IMR-90 (cell line): ENCODE results near the gene CSAD. TPM values are rescaled to one million over a fixed set of nuclear protein-coding genes. Genes with fewer than 3 reads are reported as not detected.

Experiments
- ATAC-seq: fragments of 200-7000 bp; cut with Tn5 transposase; 2 replicates; pipeline ENCODE4 v1.9.1; 2020; ENCODE audit warnings: low read depth, mild to moderate bottlenecking, moderate library complexity
- BruUV-seq: library from RNA; stranded (reverse); fragments of 400-500 nt; replicated peaks from 2 replicates; lab custom pipeline; 2021; lab: Mats Ljungman, UMichigan
- CTCF ChIA-PET: fragments of 300-600 bp; formaldehyde crosslinking; extraction: SDS; loops from one replicate; lab custom pipeline; 2021; ENCODE audit warnings: antibody characterized with exemption; lab: Yijun Ruan, JAX
- POLR2A ChIA-PET: fragments of 300-600 bp; sonication (Branson Sonifier 250); formaldehyde crosslinking; loops from one replicate; lab custom pipeline; 2022; ENCODE audit warnings: antibody characterized with exemption; ENCODE audit not compliant: unreplicated experiment; lab: Charles Lee
- DNase-seq: peaks from one replicate; pipeline ENCODE4 v3.0.0; 2013
- H2AFZ ChIP-seq: replicated peaks from 2 replicates; pipeline ENCODE3; 2013; ENCODE audit warnings: low read length, mild to moderate bottlenecking; ENCODE audit not compliant: poor library complexity
- H2AK5ac ChIP-seq: 2 replicates; pipeline ENCODE4 v1.6.1; 2013; ENCODE audit warnings: low read depth, low read length, inconsistent platforms
- H2AK9ac ChIP-seq: replicated peaks from 2 replicates; pipeline ENCODE3; 2013; ENCODE audit warnings: mild to moderate bottlenecking, low read depth, low read length, moderate library complexity; ENCODE audit not compliant: poor library complexity
- H2BK120ac ChIP-seq: 2 replicates; pipeline ENCODE4 v1.6.1; 2013; ENCODE audit warnings: low read depth, low read length, inconsistent platforms
- H2BK15ac ChIP-seq: 3 replicates; pipeline ENCODE4 v1.6.1; 2013; ENCODE audit warnings: low read depth, low read length, inconsistent platforms
- H2BK20ac ChIP-seq: 2 replicates; pipeline ENCODE4 v1.6.1; 2013; ENCODE audit warnings: low read depth, mild to moderate bottlenecking, inconsistent platforms, low read length, moderate library complexity
- H2BK5ac ChIP-seq: 2 replicates; pipeline ENCODE4 v1.6.1; 2013; ENCODE audit warnings: mild to moderate bottlenecking, low read depth, low read length, inconsistent platforms; ENCODE audit not compliant: poor library complexity, severe bottlenecking
- H3K14ac ChIP-seq: replicated peaks from 2 replicates; pipeline ENCODE4 v1.6.1; 2013; ENCODE audit warnings: low read depth, low read length, inconsistent platforms
- H3K18ac ChIP-seq: 2 replicates; pipeline ENCODE4 v1.6.1; 2013; ENCODE audit warnings: low read depth, low read length, control low read depth
- H3K23ac ChIP-seq: 2 replicates; pipeline ENCODE4 v1.6.1; 2013; ENCODE audit warnings: low read depth, low read length, inconsistent platforms
- H3K27ac ChIP-seq: 2 replicates; pipeline ENCODE4 v1.5.1; 2013; ENCODE audit warnings: mild to moderate bottlenecking, control low read depth, low read length; ENCODE audit not compliant: insufficient read depth
- H3K27me3 ChIP-seq: 2 replicates; pipeline ENCODE4 v1.6.1; 2013; ENCODE audit warnings: low read length; ENCODE audit not compliant: control insufficient read depth, insufficient read depth
- H3K36me3 ChIP-seq: 2 replicates; pipeline ENCODE4 v1.6.1; 2013; ENCODE audit warnings: low read length, mixed read lengths; ENCODE audit not compliant: control insufficient read depth, insufficient read depth
- H3K4ac ChIP-seq: 2 replicates; pipeline ENCODE4 v1.6.1; 2013; ENCODE audit warnings: low read depth, low read length, inconsistent platforms
- H3K4me1 ChIP-seq: 2 replicates; pipeline ENCODE4 v1.6.1; 2013; ENCODE audit warnings: low read length, mixed read lengths; ENCODE audit not compliant: control insufficient read depth, insufficient read depth
- H3K4me2 ChIP-seq: 2 replicates; pipeline ENCODE4 v1.6.1; 2013; ENCODE audit warnings: low read depth, mild to moderate bottlenecking, control low read depth, low read length, moderate library complexity
- H3K4me3 ChIP-seq: 2 replicates; pipeline ENCODE4 v1.5.1; 2013; ENCODE audit warnings: low read depth, mild to moderate bottlenecking, control low read depth, low read length, moderate library complexity; ENCODE audit not compliant: insufficient read depth
- H3K56ac ChIP-seq: 2 replicates; pipeline ENCODE4 v1.6.1; 2013; ENCODE audit warnings: low read length, inconsistent platforms; ENCODE audit not compliant: insufficient read depth; ENCODE audit errors: extremely low read depth
- H3K79me1 ChIP-seq, 2 experiments: 2 replicates each; pipeline ENCODE4 v1.6.1; 2013; ENCODE audit warnings: low read length in 2 of 2, inconsistent platforms in 1 of 2, low read depth in 1 of 2
- H3K9ac ChIP-seq: 2 replicates; pipeline ENCODE4 v1.6.1; 2013; ENCODE audit warnings: low read depth, low read length, control low read depth
- H3K9me1 ChIP-seq: 2 replicates; pipeline ENCODE4 v1.6.1; 2013; ENCODE audit warnings: low read length, inconsistent platforms; ENCODE audit not compliant: insufficient read depth
- H3K9me3 ChIP-seq: 2 replicates; pipeline ENCODE4 v1.6.1; 2013; ENCODE audit warnings: low read length; ENCODE audit not compliant: control insufficient read depth, insufficient read depth
- H4K20me1 ChIP-seq: 2 replicates; pipeline ENCODE4 v1.6.1; 2013; ENCODE audit warnings: low read length, inconsistent platforms; ENCODE audit not compliant: insufficient read depth
- H4K5ac ChIP-seq: 2 replicates; pipeline ENCODE4 v1.6.1; 2013; ENCODE audit warnings: mild to moderate bottlenecking, low read depth, low read length, control low read depth
- H4K8ac ChIP-seq, 2 experiments: 2 replicates each; pipeline ENCODE4 v1.6.1; 2013; ENCODE audit warnings: low read depth in 2 of 2, low read length in 2 of 2, control low read depth in 1 of 2, inconsistent platforms in 1 of 2
- H4K91ac ChIP-seq: 2 replicates; pipeline ENCODE4 v1.6.1; 2013; ENCODE audit warnings: low read depth, low read length, inconsistent platforms; ENCODE audit not compliant: insufficient read depth
- POLR2A ChIP-seq: IDR thresholded peaks from 2 replicates; pipeline ENCODE4 v1.6.1; 2012; ENCODE audit warnings: mild to moderate bottlenecking, low read depth, low read length
- WGBS, 2 experiments: methylation state at CpG; one replicate each; pipeline versions ENCODE4 v1.1.5 to v1.1.7; 2013; ENCODE audit warnings: missing lambda C conversion rate in 2 of 2; ENCODE audit not compliant: insufficient read length in 1 of 2; ENCODE audit errors: extremely low coverage in 2 of 2; 5-methylcytosine and 5-hydroxymethylcytosine counted together
- dilution Hi-C: fragments of 300-500 bp; cut with HindIII; formaldehyde crosslinking; loops from one replicate; pipeline ENCODE4 v1.14.3; 2018; ENCODE audit warnings: low sequenced_read_pairs; ENCODE audit not compliant: unreplicated experiment
- in situ Hi-C: fragments of 300-500 bp; cut with MboI; formaldehyde crosslinking; loops from 3 replicates; pipeline ENCODE4 v1.14.3; 2019; ENCODE audit warnings: low sequenced_read_pairs, inconsistent platforms, mixed read lengths
- intact Hi-C: fragments of 100-400 bp; cut with micrococcal nuclease; formaldehyde crosslinking; loops from 2 replicates; pipeline ENCODE4 v1.10.0; 2022
- polyA plus RNA-seq, 3 experiments: library from polyadenylated mRNA; depleted of rRNA; stranded (reverse); fragments of >200 nt; gene quantifications; 2 replicates each; pipeline ENCODE4 v1.2.3, GENCODE V29; 2012; ENCODE audit warnings: low replicate concordance in 1 of 3
- total RNA-seq: library from RNA; depleted of rRNA; stranded (reverse); fragments of >200 nt; gene quantifications from 2 replicates; pipeline ENCODE4 v1.2.3, GENCODE V29; 2012
- TF ChIP-seq, protein P1 (sequence below): conservative IDR thresholded peaks from 2 replicates; pipeline ENCODE4 v1.5.1; 2012; ENCODE audit warnings: mild to moderate bottlenecking, low read depth, low read length, improper control_type of control experiment

CSAD gene
- total and polyA plus RNA-seq, 2 of the 4 experiments (the other 2 are of a cell fraction) = 5.4 to 45.6 TPM

DNA sequence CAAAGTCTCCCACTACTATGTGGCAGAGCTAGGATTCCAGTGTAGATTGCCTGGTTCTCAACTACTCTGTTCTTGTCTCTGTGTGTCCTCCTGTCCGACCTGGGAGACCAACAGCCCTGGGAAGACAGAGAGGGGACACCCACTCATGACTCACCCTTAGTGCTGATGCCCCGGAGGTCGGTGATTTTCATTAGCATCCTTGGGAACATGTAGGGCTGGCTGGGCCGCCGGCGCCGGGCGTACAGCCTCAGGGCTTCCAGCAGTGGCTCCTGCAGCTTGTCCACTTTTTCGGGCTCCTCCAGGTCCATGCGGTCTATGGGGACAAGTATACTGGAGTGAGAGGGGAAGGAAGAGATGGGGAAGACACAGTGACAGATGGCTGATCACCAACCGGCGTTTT lies 32.2 kb upstream of the CSAD start:
- Histone ChIP-seq H2BK5ac (no peak overlapping the region), H2BK15ac (no peak overlapping the region), H3K18ac (no peak overlapping the region), H3K4me2 (no peak overlapping the region), H3K56ac (no peak overlapping the region), H4K20me1 (peaks cover 8% of the 10 kb centered on the region; the same call in 1 of the 2 replicates), H2AK5ac (no peak overlapping the region), H4K8ac (peak overlapping the region in 1 of 2 experiments; percentile 44; a peak in 1 of 4 replicates), H3K9ac (no peak overlapping the region), H3K4me1 (peaks cover 16% of the 10 kb centered on the region), H3K9me1 (peaks cover 18% of the 10 kb centered on the region), H2AK9ac (peak overlapping the region; percentile 73), H3K14ac (no peak overlapping the region), H4K91ac (no peak overlapping the region), H3K9me3 (no peaks in the 10 kb centered on the region), H4K5ac (no peak overlapping the region), H2BK20ac (no peak overlapping the region), H3K4me3 (no peak overlapping the region), H3K36me3 (peaks cover 47% of the 10 kb centered on the region), H3K79me1 (peaks cover 28 to 45% of the 10 kb centered on the region in 2 experiments), H3K27ac (no peak overlapping the region), H3K27me3 (no peaks in the 10 kb centered on the region), H3K23ac (no peak overlapping the region), H2AFZ (peak overlapping the region; percentile 78), H2BK120ac (no peak overlapping the region), H3K4ac (no peak overlapping the region; the same call in 1 of the 2 replicates)
- CTCF ChIA-PET = interaction anchor here (0.7 to 1.1 kb wide), 3 partner anchors 74 to 108 kb away, joined by 3 to 4 read pairs (median 3); no protein-coding TSS in a partner anchor
- BruUV-seq = no TSS peak
- in situ Hi-C loops = loop anchor here (5.0 to 10.0 kb wide), 2 partner anchors 74 to 302 kb away; no protein-coding TSS in a partner anchor
- WGBS, 2 experiments = no CpG with 5 or more reads among the region's 12 CpGs
- dilution Hi-C loops = no loop called here
- intact Hi-C loops = loop anchor here (1.0 to 10.0 kb wide), 7 partner anchors 40 to 294 kb away; partner anchors contain the start of genes AAAS, ESPL1, MYG1 and NPFF
- DNase-seq (no peak), ATAC-seq (no peak)
- POLR2A ChIA-PET = no interaction called here
- TF ChIP-seq POLR2A = 0 out of 2 replicates have a peak, but pooled peaks have one; percentile 3
- TF ChIP-seq, protein P1, sequence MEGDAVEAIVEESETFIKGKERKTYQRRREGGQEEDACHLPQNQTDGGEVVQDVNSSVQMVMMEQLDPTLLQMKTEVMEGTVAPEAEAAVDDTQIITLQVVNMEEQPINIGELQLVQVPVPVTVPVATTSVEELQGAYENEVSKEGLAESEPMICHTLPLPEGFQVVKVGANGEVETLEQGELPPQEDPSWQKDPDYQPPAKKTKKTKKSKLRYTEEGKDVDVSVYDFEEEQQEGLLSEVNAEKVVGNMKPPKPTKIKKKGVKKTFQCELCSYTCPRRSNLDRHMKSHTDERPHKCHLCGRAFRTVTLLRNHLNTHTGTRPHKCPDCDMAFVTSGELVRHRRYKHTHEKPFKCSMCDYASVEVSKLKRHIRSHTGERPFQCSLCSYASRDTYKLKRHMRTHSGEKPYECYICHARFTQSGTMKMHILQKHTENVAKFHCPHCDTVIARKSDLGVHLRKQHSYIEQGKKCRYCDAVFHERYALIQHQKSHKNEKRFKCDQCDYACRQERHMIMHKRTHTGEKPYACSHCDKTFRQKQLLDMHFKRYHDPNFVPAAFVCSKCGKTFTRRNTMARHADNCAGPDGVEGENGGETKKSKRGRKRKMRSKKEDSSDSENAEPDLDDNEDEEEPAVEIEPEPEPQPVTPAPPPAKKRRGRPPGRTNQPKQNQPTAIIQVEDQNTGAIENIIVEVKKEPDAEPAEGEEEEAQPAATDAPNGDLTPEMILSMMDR = no peak
